Eye (tissue), 1 donor: ENCODE data around the gene RASGRF2.
A peak's percentile ranks its signal among the peaks of the same experiment; 100 is the strongest.

Experiments
- DNase-seq: peaks from one replicate; pipeline ENCODE4 v3.0.0-alpha.2; 2015

The RASGRF2 gene

GRCh38 chr5:80959768-80960442 lies at the start of gene RASGRF2:
RASGRF2 (plus strand) TSS chr5:80960363; CDS start chr5:80960739, 376 bp downstream.
- DNase-seq = peak; percentile 74

GRCh38 chr5:80912479-80912878 lies 47.7 kb upstream of the RASGRF2 start:
- DNase-seq = no peak

GRCh38 chr5:80915716-80916115 lies 44.4 kb upstream of the RASGRF2 start:
- DNase-seq = no peak

- peak; percentile 19 for DNase-seq
Measured at GRCh38 chr5:80916676-80917075, 43.5 kb upstream of the RASGRF2 start.

- DNase-seq = no peak
Measured at GRCh38 chr5:80917631-80918030, 42.5 kb upstream of the RASGRF2 start.

- DNase-seq = no peak
Measured at GRCh38 chr5:80919678-80920196, 40.4 kb upstream of the RASGRF2 start.

GRCh38 chr5:80920333-80920732 lies 39.8 kb upstream of the RASGRF2 start:
- DNase-seq = no peak

GRCh38 chr5:80921026-80921425 lies 39.1 kb upstream of the RASGRF2 start:
- DNase-seq = no peak

GRCh38 chr5:80925931-80926330 lies 34.2 kb upstream of the RASGRF2 start:
- DNase-seq = no peak

- no peak for DNase-seq
Measured at GRCh38 chr5:80926536-80926935, 33.6 kb upstream of the RASGRF2 start.

GRCh38 chr5:80926979-80927656 lies 33.0 kb upstream of the RASGRF2 start:
- no peak for DNase-seq

- DNase-seq = no peak
Measured at GRCh38 chr5:80928073-80928472, 32.1 kb upstream of the RASGRF2 start.

- DNase-seq = no peak
Measured at GRCh38 chr5:80930940-80931339, 29.2 kb upstream of the RASGRF2 start.

GRCh38 chr5:80931411-80931810 lies 28.8 kb upstream of the RASGRF2 start:
- DNase-seq = no peak

- DNase-seq = no peak
Measured at GRCh38 chr5:80933036-80933435, 27.1 kb upstream of the RASGRF2 start.

- DNase-seq = no peak
Measured at GRCh38 chr5:80934751-80935150, 25.4 kb upstream of the RASGRF2 start.

GRCh38 chr5:80935811-80936385 lies 24.3 kb upstream of the RASGRF2 start:
- no peak for DNase-seq

GRCh38 chr5:80936881-80937280 lies 23.3 kb upstream of the RASGRF2 start:
- DNase-seq = no peak

GRCh38 chr5:80937584-80938356 lies 22.4 kb upstream of the RASGRF2 start:
- DNase-seq = no peak

GRCh38 chr5:80941496-80941895 lies 18.7 kb upstream of the RASGRF2 start:
- DNase-seq = no peak

GRCh38 chr5:80951366-80951765 lies 8.8 kb upstream of the RASGRF2 start:
- DNase-seq = no peak

- DNase-seq = no peak
Measured at GRCh38 chr5:80953587-80953986, 6.6 kb upstream of the RASGRF2 start.

- DNase-seq = no peak
Measured at GRCh38 chr5:80955082-80955590, 5.0 kb upstream of the RASGRF2 start.
